Smooth muscle cell (in vitro differentiated cells): ENCODE measurements around the gene BRD4. TPM values are rescaled to one million over a fixed set of nuclear protein-coding genes. Genes with fewer than 3 reads are reported as not detected.
A peak's percentile ranks its signal among the peaks of the same experiment; 100 is the strongest.

Experiments used
- DNase-seq: peaks from one replicate; lab custom pipeline; 2025; ENCODE audit not compliant: unreplicated experiment; lab: John Stamatoyannopoulos, UW
- H2AFZ ChIP-seq: fragments of 200-600 bp; sonication (generic); 2 replicates; pipeline ENCODE4 v1.6.0; 2016; ENCODE audit warnings: antibody characterized with exemption, low read depth, mild to moderate bottlenecking
- H3F3A ChIP-seq: fragments of 200-600 bp; sonication (generic); 2 replicates; pipeline ENCODE4 v1.6.0; 2017; ENCODE audit warnings: antibody characterized with exemption, low read depth
- H3K27ac ChIP-seq: fragments of 200-600 bp; sonication (generic); 2 replicates; pipeline ENCODE4 v1.5.1; 2016; ENCODE audit warnings: low read depth, mild to moderate bottlenecking
- H3K27me3 ChIP-seq: fragments of 200-600 bp; sonication (generic); 2 replicates; pipeline ENCODE4 v1.6.1; 2016; ENCODE audit warnings: low read depth, mild to moderate bottlenecking
- H3K36me3 ChIP-seq: fragments of 200-600 bp; sonication (generic); 2 replicates; pipeline ENCODE4 v1.5.1; 2016; ENCODE audit warnings: low read depth
- H3K4me1 ChIP-seq: fragments of 200-600 bp; sonication (generic); 2 replicates; pipeline ENCODE4 v1.5.1; 2016; ENCODE audit warnings: low read depth
- H3K4me2 ChIP-seq: fragments of 200-600 bp; sonication (generic); 2 replicates; pipeline ENCODE4 v1.6.0; 2016; ENCODE audit warnings: mild to moderate bottlenecking
- H3K4me3 ChIP-seq: fragments of 200-600 bp; sonication (generic); 2 replicates; pipeline ENCODE4 v1.5.1; 2016; ENCODE audit warnings: mild to moderate bottlenecking
- H3K79me2 ChIP-seq: fragments of 200-600 bp; sonication (generic); 2 replicates; pipeline ENCODE4 v1.6.0; 2016; ENCODE audit warnings: low read depth, mild to moderate bottlenecking
- H3K9ac ChIP-seq: fragments of 200-600 bp; sonication (generic); 2 replicates; pipeline ENCODE4 v1.6.0; 2016; ENCODE audit warnings: low read depth
- H3K9me3 ChIP-seq: fragments of 200-600 bp; sonication (generic); replicated peaks from 2 replicates; pipeline ENCODE4 v1.5.1; 2016; ENCODE audit warnings: low read depth
- H4K20me1 ChIP-seq: fragments of 200-600 bp; sonication (generic); 2 replicates; pipeline ENCODE4 v1.6.0; 2016; ENCODE audit warnings: low read depth
- WGBS: methylation state at CpG from one replicate; pipeline ENCODE4 v1.1.7; 2016; ENCODE audit warnings: low lambda C conversion rate; 5-methylcytosine and 5-hydroxymethylcytosine counted together
- polyA plus RNA-seq: library from polyadenylated mRNA; unstranded; fragments of >200 nt; fragmentation: Nextera tagmentation; extraction: Ambion mirVana; gene quantifications from 2 replicates; pipeline ENCODE4 v1.2.1, GENCODE V29; 2016
- total RNA-seq: library from RNA; depleted of rRNA; stranded (reverse); fragments of >200 nt; gene quantifications from 2 replicates; pipeline ENCODE4 v1.2.3, GENCODE V29; 2014
- TF ChIP-seq, protein P1 (sequence below): fragments of 200-600 bp; sonication (generic); IDR thresholded peaks from 2 replicates; pipeline ENCODE4 v1.5.1; 2017; ENCODE audit warnings: borderline replicate concordance, mild to moderate bottlenecking, antibody characterized with exemption; ENCODE audit not compliant: insufficient read depth, poor library complexity, severe bottlenecking

Gene BRD4
- total and polyA plus RNA-seq, 2 experiments from 2014 or later = 24.1 to 102 TPM

- TF ChIP-seq, protein P1, sequence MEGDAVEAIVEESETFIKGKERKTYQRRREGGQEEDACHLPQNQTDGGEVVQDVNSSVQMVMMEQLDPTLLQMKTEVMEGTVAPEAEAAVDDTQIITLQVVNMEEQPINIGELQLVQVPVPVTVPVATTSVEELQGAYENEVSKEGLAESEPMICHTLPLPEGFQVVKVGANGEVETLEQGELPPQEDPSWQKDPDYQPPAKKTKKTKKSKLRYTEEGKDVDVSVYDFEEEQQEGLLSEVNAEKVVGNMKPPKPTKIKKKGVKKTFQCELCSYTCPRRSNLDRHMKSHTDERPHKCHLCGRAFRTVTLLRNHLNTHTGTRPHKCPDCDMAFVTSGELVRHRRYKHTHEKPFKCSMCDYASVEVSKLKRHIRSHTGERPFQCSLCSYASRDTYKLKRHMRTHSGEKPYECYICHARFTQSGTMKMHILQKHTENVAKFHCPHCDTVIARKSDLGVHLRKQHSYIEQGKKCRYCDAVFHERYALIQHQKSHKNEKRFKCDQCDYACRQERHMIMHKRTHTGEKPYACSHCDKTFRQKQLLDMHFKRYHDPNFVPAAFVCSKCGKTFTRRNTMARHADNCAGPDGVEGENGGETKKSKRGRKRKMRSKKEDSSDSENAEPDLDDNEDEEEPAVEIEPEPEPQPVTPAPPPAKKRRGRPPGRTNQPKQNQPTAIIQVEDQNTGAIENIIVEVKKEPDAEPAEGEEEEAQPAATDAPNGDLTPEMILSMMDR = no peak
Measured at GRCh38 chr19:15222738-15223648, 109.3 kb downstream of the BRD4 start.

GRCh38 chr19:15220833-15221232 lies 111.5 kb downstream of the BRD4 start:
- Histone ChIP-seq H4K20me1 (no peaks in the 10 kb centered on the region), H3F3A (peaks cover 7% of the 10 kb centered on the region), H2AFZ (no peak overlapping the region), H3K4me3 (no peak overlapping the region), H3K9me3 (no peaks in the 10 kb centered on the region), H3K36me3 (no peaks in the 10 kb centered on the region), H3K27ac (no peak overlapping the region), H3K4me2 (no peak overlapping the region), H3K79me2 (no peaks in the 10 kb centered on the region), H3K4me1 (no peaks in the 10 kb centered on the region), H3K9ac (no peak overlapping the region), H3K27me3 (no peaks in the 10 kb centered on the region)
- 84% methylated on average over 6 of the region's 6 CpGs for WGBS
- TF ChIP-seq, protein P1 = no peak
- no peak for DNase-seq

More at GRCh38 chr19:15222738-15223648, 109.3 kb downstream of the BRD4 start:
- Histone ChIP-seq H3K4me1 (no peaks in the 10 kb centered on the region), H3K27me3 (no peaks in the 10 kb centered on the region), H3K79me2 (no peaks in the 10 kb centered on the region), H2AFZ (no peak overlapping the region), H3K4me3 (peak overlapping the region; percentile 76), H3K9me3 (no peaks in the 10 kb centered on the region), H3K36me3 (no peaks in the 10 kb centered on the region), H3K4me2 (peak overlapping the region; percentile 98), H4K20me1 (no peaks in the 10 kb centered on the region), H3F3A (peaks cover 7% of the 10 kb centered on the region), H3K27ac (peak overlapping the region; percentile 96), H3K9ac (peak overlapping the region; percentile 94)
- peak; percentile 76 for DNase-seq
- WGBS = under 1% methylated on average over 43 of the region's 48 CpGs

DNA sequence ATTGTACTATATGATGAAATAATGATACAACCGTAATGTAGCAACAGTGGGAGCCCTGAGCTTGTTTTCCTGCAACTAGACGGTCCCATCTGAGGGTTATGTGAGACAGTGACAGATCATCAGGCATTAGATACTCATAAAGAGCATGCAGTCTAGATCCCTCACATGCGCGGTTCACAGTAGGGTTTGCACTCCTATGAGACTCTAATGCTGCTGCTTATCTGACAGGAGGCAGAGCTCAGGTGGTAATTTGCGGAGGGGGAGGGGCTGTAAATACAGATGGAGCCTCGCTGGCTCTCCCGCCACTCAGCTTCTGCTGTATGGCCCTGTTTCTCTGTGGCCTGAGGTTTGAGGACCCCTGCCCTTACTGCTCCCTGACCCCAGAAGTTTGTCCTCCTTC lies 113.8 kb downstream of the BRD4 start:
- peaks cover 7% of the 10 kb centered on the region for H3F3A ChIP-seq
- no peaks in the 10 kb centered on the region for H4K20me1 ChIP-seq
- no peaks in the 10 kb centered on the region for H3K4me1 ChIP-seq
- H3K9me3 ChIP-seq = no peaks in the 10 kb centered on the region
- WGBS = 83% methylated on average over 7 of the region's 7 CpGs
- no peaks in the 10 kb centered on the region for H3K79me2 ChIP-seq
- no peak for DNase-seq
- H3K27me3 ChIP-seq = no peaks in the 10 kb centered on the region
- H2AFZ ChIP-seq = no peak overlapping the region
- TF ChIP-seq, protein P1 = no peak
- no peak overlapping the region for H3K9ac ChIP-seq
- H3K27ac ChIP-seq = no peak overlapping the region
- no peaks in the 10 kb centered on the region for H3K36me3 ChIP-seq
- H3K4me2 ChIP-seq = no peak overlapping the region
- no peak overlapping the region for H3K4me3 ChIP-seq
